M059J (cell line): ENCODE data around the gene TRIM29. TPM values are rescaled to one million over a fixed set of nuclear protein-coding genes. Genes with fewer than 3 reads are reported as not detected.

Experiments used
- DNase-seq: peaks from one replicate; pipeline ENCODE4 v3.0.0-alpha.2; 2012; ENCODE audit warnings: low read depth
- total RNA-seq: library from RNA; depleted of rRNA; stranded (reverse); fragments of >200 nt; shearing (Covaris generic); gene quantifications from 2 replicates; pipeline ENCODE4 v1.2.3, GENCODE V29; 2014; rRNA removed

The TRIM29 gene
- total RNA-seq, 1 experiment from 2014 or later, result 0.32 TPM

GRCh38 chr11:120063686-120064340 lies 74.1 kb downstream of the TRIM29 start:
- no peak for DNase-seq

- no peak for DNase-seq
Observed at GRCh38 chr11:120062561-120062930, 75.4 kb downstream of the TRIM29 start.

- no peak for DNase-seq
Observed at GRCh38 chr11:120061761-120062560, 76.0 kb downstream of the TRIM29 start.

Other genes starting within 250 kb of the TRIM29 start
- gene OAF, start 72.9 kb upstream of the TRIM29 start, total RNA-seq, result 65.0 and 105 TPM in 2 replicates
- 0.02 TPM in 1 of 2 replicates, not detected in the other for gene POU2F3, start 102.0 kb upstream of the TRIM29 start, total RNA-seq
- gene TLCD5, start 187.2 kb upstream of the TRIM29 start, total RNA-seq, result 3.7 and 4.8 TPM in 2 replicates
- 31.0 and 56.6 TPM in 2 replicates for gene ARHGEF12, start 198.3 kb upstream of the TRIM29 start, total RNA-seq